Right hindlimb (tissue), 1 donor: ENCODE measurements around the gene SNORC.
"Not testable (repeated sequence)": the region's sequence is repeated elsewhere in the genome, so short reads cannot be mapped to it uniquely, and the experiment has no call there.

Source experiments
- DNase-seq: peaks from one replicate; pipeline ENCODE4 v3.0.0-alpha.2; 2018

Gene SNORC

GRCh38 chr2:232870018-232870765 is at the start of gene SNORC:
TSS of gene SNORC (plus strand) at chr2:232870264. CDS start at chr2:232870342, 78 bp downstream.
- no peak for DNase-seq

- no peak for DNase-seq
Measured at GRCh38 chr2:232829988-232830387, 40.1 kb upstream of the SNORC start.

- DNase-seq: no peak
Measured at GRCh38 chr2:232831496-232831895, 38.6 kb upstream of the SNORC start.

- DNase-seq: no peak
Measured at GRCh38 chr2:232833830-232834229, 36.2 kb upstream of the SNORC start.

- no peak for DNase-seq
Measured at GRCh38 chr2:232835687-232836208, 34.3 kb upstream of the SNORC start.

GRCh38 chr2:232836934-232837333 is 33.1 kb upstream of the SNORC start:
- no peak for DNase-seq

- DNase-seq: no peak
Measured at GRCh38 chr2:232838406-232838874, 31.6 kb upstream of the SNORC start.

- DNase-seq: no peak
Measured at GRCh38 chr2:232839411-232840079, 30.5 kb upstream of the SNORC start.

GRCh38 chr2:232842689-232843088 is 27.4 kb upstream of the SNORC start:
- DNase-seq: no peak

- DNase-seq: no peak
Measured at GRCh38 chr2:232843834-232844233, 26.2 kb upstream of the SNORC start.

GRCh38 chr2:232846055-232846454 is 24.0 kb upstream of the SNORC start:
- DNase-seq: no peak

- DNase-seq: no peak
Measured at GRCh38 chr2:232850039-232850438, 20.0 kb upstream of the SNORC start.

GRCh38 chr2:232852081-232852480 is 18.0 kb upstream of the SNORC start:
- not testable (repeated sequence) for DNase-seq

- DNase-seq: no peak
Measured at GRCh38 chr2:232852676-232853075, 17.4 kb upstream of the SNORC start.

- no peak for DNase-seq
Measured at GRCh38 chr2:232854082-232854481, 16.0 kb upstream of the SNORC start.

GRCh38 chr2:232857158-232857563 is 12.9 kb upstream of the SNORC start:
- no peak for DNase-seq

- DNase-seq: no peak
Measured at GRCh38 chr2:232859385-232859916, 10.6 kb upstream of the SNORC start.

GRCh38 chr2:232860593-232861241 is 9.3 kb upstream of the SNORC start:
- DNase-seq: no peak

GRCh38 chr2:232861353-232861752 is 8.7 kb upstream of the SNORC start:
- DNase-seq: no peak

- no peak for DNase-seq
Measured at GRCh38 chr2:232863996-232864395, 6.1 kb upstream of the SNORC start.

GRCh38 chr2:232865165-232865564 is 4.9 kb upstream of the SNORC start:
- DNase-seq: no peak

- no peak for DNase-seq
Measured at GRCh38 chr2:232866104-232866503, 4.0 kb upstream of the SNORC start.
